ENCODE data around the gene IGF2.

IGF2 gene

GRCh38 chr11:2103668-2104523, 35.3 kb downstream of the IGF2 start:
- DNase-seq (ENCODE audit: low read depth in 3 of 3), result no peak

DNA sequence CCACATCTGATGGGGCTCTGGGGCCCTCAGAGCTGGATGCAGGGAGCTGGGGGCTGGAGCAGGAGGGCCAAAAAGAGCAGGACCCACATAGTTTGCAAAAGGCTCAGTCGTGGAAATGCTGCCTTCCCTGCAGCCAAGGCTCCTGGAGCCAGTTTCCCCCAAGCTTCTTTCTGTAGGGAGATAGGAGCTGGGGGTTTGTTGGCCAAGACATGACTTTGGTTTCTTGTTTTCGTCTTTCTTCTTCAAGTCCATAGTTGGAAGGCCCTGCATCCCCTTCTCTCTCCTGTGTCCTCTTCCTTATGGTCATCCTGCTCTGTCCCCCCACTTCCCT, 36.3 kb downstream of the IGF2 start:
- DNase-seq (ENCODE audit: low read depth in 3 of 3), result no peak

DNA sequence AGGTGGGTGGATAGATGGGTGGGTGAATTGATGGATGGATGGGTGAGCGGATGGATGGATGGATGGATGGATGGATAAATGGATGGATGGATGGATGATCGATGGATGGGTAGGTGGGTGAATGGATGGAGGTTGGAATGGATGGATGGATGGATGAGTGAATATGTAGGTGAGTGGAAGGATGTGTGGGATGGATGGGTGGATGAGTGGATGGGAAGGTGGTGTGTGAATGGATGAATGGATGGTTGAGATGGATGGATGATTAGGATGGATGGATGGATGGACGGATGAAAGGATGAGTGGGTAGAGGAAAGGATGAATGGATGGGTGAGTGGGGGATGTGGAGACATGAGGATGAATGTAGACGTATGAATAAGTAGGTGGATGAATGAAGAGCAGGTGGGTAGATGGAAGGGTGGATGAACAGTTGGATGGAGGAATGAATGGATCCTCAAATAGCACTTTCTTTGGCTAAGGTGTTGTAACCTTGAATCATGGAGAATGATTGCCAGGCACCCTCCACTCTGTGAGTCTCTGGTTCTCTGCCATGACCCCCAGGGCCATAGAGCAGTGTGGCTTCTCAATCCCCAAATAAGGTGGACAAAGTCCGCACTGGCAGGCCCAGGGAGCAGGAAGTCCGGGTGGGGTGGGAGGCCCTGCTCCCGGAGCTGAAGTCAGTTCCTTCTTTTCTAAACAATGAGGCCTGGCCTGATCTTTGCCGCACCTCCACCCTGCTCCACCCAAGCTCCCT, 36.9 kb downstream of the IGF2 start:
- DNase-seq (ENCODE audit: low read depth in 3 of 3), result no peak

DNA sequence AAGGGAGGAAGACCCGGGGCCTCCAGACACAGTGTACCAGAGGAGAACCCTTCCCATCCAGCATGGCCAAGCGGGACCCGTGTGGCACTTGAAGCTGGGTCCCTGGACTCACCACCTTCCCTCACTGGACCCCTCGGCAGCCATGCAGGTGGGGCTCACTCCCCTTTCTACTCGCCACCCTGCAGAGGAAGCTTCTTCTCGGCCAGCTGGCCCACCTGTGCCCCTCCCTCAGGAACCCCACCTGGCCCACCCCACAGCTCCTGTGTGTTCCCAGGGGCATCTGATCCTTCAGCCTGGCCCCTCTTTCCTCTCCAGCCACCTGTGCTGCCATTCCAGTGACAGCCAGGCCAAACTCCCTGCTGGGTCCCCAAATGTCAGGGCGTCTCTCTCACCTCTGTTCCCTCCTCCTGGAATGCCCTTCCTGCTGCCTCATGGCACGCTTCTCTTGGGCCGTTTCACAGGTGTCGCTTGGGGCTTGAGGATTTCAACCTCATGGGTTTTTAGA, 38.0 kb downstream of the IGF2 start:
- DNase-seq (ENCODE audit: low read depth in 3 of 3), result no peak

DNA sequence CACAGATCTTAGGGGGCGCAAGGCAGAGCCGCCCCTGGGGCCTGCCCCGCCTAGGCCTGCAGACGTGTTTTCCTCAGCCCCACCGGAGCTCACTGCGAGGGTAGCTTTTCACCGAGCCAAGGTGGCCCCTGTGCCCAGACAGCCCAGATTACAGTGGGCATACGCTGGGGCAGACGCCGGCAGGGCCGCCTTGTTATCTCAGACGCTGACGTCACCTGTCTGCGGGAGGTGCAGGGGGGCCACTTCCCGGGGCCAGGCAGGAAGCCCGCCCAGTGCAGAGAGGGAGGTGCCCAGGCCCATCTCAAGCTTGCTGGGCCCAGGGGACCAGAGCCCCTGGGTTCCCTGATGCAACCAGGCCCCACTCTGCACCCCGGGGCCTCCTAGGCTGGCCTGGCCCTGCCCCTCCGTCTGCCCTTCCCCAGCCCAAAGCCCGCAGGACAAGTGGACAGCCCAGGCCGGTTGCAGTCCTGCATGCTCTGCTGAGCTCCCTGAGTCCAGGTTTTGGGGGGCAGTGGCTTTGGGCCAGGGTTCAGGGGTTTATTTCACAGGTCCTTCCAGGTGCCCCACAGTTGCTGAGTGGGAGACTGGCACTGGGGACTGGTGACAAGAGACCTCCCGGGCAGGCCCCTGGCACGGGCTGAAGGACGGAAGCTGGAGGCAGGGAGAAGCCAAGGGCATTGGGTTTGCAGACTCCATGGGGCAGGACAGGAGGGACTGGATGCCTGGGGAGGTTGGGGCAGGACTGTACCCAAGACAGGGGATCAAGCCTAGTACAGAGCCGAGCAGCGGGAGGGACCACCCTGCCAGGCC, 38.6 kb downstream of the IGF2 start:
- DNase-seq (ENCODE audit: low read depth in 3 of 3), result no peak

- no peak for DNase-seq (ENCODE audit: low read depth in 3 of 3)
Observed at GRCh38 chr11:2099516-2100349, 39.5 kb downstream of the IGF2 start.

DNA sequence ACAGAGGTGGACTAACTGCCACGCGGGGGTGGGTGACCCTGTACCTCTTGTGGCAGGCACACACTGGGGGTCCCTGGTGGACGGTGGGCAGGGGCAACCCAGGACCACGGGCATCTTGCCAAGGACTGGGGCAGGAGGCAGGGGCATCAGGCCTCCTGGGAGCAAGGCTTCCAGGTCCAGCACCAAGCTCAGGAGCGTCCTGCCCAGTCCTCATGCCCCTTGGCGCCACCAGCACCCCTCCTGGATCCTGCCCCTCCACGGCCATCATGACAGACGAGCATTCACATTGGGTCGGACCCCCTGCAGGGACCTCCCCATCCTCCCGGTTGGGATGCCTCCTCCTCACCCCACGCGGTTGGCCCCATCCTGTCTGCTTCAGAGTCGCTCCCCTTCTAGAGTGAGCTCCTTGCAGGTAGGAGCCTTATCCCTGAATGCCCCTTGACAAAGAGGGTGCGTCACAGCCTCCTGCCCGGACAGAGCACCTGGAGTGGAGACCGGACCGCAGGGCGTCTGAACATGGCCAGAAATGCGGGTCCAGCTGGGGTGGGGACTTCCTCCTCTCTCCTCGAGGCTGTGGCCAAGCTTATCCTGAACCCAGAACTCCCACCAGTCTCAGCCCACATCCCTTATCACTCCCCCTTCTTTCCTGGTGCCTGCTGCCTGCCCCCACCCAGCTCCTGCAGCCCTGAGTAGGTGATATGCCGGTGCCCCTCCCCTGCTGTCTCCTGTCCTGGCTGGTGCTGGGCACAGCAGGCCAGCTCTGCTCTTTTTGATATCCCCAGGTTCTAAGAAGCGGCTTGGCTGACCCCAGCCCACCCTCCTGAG, 40.3 kb downstream of the IGF2 start:
- DNase-seq (ENCODE audit: low read depth in 3 of 3), result no peak

- DNase-seq (ENCODE audit: low read depth in 3 of 3), result no peak
Observed at GRCh38 chr11:2097998-2098690, 41.0 kb downstream of the IGF2 start.

- no peak for DNase-seq (ENCODE audit: low read depth in 3 of 3)
Observed at GRCh38 chr11:2097356-2097997, 41.7 kb downstream of the IGF2 start.

DNA sequence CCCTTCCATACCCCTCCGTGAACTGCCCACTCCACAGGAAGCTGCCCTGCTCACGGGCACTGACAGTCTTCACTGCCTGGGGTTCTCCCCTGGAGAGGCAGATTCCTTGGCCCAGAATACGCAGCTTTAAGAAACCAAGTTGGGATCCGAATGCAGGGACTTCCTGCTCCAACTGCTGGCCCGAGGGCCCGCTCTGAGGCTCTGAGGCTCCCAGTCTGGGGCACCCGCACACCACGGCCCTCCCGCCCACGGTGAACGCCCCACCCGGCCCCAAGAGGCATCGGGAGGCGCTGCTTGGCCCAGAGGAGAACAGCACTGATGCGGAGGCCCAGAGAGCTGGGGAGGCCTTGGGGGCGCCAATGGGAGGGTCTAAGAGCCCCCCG, 42.3 kb downstream of the IGF2 start:
- no peak for DNase-seq (ENCODE audit: low read depth in 3 of 3)

GRCh38 chr11:2096011-2096918, 42.9 kb downstream of the IGF2 start:
- no peak for DNase-seq (ENCODE audit: low read depth in 3 of 3)

DNA sequence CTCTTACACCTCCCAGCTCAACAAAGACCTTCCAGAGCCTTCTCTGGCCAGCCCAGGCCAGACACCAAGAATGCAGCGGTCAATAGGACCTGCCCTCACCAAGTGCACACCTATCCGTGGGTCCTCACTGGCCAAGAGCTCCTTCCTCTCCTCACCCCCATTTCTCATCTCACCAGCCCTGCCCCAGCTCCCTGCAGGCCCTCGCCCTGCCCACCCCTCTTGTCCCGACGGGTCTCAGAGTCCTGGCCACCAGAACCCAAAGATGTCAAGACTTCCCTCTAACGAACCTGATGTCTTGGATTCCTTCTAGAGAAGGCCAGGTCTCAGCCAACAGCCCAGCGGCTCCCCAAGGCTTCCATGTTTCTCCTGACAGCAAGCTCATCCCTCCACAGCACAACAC, 43.6 kb downstream of the IGF2 start:
- DNase-seq (ENCODE audit: low read depth in 3 of 3), result no peak

DNA sequence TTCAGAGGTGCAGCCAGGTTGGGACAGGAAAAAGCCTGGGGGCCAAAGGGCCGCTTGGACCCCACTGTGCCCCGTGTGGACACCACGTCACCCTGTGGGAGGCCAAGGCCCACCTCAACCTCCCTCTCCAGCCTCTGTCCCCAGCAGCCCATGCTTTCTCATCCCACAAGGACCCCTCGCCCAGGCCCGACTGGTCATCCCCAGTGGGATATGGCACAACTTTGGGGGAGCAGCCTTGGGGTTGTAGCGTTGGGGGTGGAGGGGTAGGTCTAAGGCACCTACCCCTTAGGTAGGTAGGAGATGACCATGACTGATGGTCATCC, 44.0 kb downstream of the IGF2 start:
- no peak for DNase-seq (ENCODE audit: low read depth in 3 of 3)

DNA sequence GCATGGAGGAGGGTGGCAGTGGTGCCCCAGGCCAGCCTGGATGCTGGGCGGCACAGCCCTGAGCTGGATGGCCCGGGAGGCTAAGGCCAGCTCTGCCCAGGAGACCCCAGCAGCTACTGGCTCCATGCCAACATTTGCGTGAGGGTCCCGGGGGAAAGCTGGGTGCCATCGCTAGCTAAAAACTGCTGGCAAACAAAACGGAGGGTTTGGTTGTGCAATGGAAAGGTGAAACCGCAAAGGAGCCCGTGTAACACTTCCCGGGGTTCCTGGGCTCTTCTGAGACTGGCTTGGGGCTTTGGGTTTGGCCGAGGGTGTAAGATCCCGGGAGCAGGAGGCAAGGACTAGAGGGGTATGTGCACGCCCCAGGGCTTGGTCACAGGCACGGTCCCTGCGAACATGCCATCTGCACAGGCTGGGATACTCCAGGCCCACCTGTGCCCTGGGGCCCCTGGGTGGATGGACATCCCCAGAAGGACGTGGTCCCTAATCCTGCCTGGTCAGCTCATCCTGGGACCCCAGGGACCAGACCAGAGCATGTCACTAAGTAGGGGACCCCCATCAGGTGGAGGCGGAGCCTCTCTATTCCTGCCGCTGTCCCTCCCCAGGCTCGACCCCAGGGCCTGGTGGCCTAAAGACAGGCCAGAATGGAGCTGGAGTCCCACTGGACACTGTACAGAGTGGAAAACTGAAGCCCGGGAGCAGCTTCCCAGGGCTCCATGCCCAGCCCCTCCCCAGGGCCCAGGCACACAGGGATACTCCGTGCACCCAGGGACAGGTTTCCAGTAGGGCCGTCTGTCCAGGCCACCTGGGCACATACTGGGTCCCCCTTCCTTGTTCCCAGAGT, 44.6 kb downstream of the IGF2 start:
- no peak for DNase-seq (ENCODE audit: low read depth in 3 of 3)

GRCh38 chr11:2093575-2094353, 45.4 kb downstream of the IGF2 start:
- no peak for DNase-seq (ENCODE audit: low read depth in 3 of 3)

DNA sequence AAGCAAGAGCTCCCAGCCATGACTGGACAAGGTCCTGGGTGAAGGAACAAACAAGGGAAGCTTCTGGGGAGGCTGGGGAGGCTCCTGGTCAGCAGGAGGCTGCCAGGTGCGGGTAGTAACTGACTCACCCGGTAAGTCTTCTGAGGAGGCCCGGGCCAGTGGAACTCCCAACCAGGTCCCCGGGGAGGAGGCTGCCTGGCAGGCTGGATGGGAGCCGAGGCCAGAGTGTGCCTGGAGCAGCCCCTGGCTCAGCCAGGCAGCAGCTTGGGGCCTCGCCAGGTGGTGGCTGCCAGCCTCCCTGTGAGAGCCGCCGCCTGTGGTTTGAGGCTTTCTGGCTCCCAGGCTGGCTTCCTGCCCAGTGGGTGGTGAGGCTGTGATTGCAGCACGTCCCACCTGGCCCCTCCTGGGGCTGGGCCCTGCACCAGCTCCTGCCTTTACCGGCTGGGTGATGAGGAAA, 46.2 kb downstream of the IGF2 start:
- DNase-seq (ENCODE audit: low read depth in 3 of 3), result peak in 2 of 3 experiments; percentile 10 to 43

GRCh38 chr11:2092464-2092910, 46.7 kb downstream of the IGF2 start:
- no peak for DNase-seq (ENCODE audit: low read depth in 3 of 3)

All from stimulated activated CD4-positive, alpha-beta T cell treated with anti-CD3 and anti-CD28 coated beads, TNF-alpha, amount 100 ng/mL, for 4 hours (primary cell).